GM19463 (cell line): Measurements from ENCODE around the gene FRMD4A.
"Not testable (repeated sequence)": the region's sequence is repeated elsewhere in the genome, so short reads cannot be mapped to it uniquely, and the experiment has no call there.

Source experiments
- ATAC-seq: cut with Tn5 transposase; IDR thresholded peaks from one replicate; pipeline ENCODE4 v1.9.1; 2021; ENCODE audit warnings: mild to moderate bottlenecking, moderate library complexity; ENCODE audit not compliant: unreplicated experiment

Gene FRMD4A

DNA sequence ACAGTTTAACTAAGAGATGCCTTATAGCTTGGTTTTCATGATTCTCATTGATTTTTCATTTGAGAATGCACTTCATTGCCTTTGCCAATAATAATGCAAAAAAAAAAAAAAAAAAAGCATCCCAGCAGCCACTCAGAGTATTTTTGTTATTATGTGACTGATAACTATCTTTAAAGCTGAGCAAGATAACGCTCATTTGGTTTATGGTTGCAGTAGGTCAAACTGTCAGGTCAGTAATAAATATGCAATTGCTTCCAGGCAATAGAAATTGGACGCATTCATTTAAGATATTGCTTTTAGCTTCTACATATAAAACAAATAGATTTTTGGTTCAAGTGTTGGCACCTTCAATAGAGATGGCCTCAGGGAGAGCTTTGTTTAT, 528.8 kb downstream of the FRMD4A start:
- no peak for ATAC-seq

DNA sequence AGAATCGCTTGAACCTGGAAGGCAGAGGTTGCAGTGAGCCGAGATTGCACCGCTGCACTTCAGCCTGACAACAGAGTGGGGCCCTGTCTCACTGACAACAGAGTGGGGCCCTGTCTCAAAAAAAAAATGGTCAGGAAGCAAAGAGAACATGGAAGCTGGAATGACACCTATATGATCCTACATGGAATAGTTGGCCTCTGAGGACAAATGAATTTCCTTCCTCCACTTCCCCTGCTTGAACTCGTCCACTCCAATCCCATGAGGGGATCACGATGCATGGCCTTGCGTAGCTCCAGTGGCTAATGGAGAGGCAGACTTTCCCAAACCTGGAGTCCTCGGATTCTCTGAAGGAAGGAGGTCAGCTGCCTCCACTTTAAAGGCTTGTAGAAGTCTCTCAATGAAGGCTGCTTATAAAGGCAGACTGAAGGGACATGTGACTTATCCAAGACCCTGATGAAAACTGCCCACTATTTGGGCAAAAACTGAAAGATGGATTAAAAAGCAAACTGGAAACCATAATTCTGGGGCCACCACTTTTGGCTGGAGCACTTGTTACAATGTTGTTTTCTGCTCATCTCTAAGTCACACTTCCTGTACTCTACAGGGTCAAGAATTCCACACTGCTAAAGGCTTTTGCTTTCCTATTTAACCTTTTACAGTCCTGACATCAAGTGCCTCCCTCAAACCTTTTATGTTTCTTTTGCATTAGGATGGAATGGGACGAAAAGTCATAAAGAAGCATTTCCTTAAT, 529.4 kb downstream of the FRMD4A start:
- ATAC-seq = no peak

DNA sequence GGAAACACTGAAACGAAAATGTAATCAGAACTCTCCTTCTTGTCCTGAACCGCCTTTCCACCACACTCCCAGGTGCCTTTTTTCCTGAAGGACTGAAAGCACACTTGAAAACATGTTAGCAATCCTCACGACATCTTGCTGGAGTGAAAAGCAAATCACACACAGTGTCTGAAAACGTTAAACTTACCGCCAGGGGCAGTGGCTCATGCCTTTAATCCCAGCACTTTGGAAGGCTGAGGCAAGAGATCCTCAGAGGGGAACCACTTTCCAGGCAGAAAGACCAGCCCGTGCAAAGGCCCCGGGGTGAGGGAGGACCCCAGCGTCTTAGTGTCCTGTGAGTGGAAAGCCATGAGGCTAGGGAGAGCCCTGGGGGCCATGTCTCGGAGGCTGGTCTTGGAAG, 533.6 kb downstream of the FRMD4A start:
- ATAC-seq = no peak

DNA sequence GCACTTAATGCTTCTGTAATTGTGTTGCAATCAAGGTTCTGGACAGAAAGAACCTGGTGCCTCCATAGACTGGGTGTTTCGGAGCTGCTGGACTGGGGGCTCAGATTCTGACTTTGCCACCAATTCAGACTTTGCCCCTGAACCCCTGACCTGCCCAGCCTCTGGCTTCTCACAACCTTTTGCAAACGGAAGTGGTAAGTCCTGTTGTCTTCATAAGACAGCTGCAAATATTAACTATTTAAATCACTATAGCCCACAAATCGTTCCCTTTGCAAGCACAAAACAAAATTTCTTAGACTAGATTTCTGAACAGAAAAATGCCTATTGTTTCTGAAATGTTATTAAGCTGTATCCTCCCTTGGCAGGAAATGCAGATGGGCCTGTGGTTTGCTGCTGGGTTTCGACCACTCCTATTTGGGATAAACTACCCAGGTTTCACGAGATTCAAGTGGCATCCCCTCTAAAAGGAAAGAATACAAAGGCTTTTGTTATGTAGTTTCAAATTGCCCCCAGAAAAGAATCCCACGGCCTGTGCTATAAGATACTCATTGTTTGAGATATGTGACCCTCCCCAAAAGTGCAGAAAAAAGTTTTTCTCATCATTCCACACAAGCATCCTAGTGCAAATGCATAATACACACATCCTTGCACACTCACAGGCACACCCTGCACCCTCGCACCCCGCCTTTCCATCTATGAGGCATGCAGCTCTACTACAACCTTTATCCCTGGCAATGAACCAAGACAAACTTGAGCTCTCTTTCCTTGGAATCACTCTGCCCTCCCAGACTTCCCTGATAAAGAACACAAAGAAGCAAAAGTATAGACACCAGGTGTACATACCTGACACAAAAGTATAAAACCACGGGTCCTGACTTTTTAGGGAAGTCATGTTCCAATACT, 534.8 kb downstream of the FRMD4A start:
- ATAC-seq = peak; percentile 78

DNA sequence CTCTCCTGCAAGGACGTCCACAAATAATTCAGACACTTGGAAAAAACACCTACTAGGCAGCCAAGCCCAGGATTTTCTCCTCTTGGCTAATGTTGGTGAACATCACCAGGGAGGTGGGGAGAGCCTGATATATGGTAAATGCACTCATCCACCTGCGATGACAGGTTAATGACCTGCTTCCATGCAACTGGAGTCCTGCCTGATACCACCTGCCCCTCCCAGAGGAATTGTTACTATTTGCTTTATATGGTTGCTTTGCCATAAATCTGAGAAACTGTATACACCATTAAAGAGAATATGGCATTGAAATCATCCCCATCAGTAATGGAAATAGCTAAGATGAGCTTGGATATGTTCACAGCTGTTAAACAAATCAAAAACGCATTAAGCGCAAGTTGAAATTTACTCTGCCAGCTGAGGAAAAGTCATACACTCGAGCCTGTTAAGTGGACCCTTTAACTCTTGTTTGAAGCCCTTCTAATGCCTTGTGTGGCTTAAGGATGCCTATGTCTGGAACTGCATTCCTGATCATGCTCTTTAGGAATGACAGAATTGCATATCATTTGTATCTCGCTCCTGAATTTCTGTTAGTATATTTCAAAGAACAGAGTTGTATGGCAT, 535.6 kb downstream of the FRMD4A start:
- ATAC-seq = no peak

DNA sequence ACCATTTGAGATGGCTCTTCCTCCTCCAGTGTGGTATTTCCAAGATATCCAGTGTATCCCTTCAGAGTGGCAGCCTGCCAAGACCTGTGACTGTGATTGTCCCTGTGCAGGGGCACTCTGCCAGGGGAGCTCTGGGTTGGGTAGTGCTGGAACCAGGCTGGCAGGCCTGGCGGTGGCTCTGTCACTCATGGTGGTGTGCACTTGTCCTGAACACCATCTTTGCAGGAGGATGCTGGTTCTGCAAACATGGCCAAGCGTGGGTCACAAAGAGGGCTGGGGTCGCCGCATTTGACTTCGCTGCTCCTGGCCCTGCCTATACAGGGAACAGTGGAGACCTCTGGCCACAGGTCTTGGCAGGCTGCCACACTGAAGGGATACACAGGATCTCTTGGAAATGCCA, 538.7 kb downstream of the FRMD4A start:
- ATAC-seq = no peak

DNA sequence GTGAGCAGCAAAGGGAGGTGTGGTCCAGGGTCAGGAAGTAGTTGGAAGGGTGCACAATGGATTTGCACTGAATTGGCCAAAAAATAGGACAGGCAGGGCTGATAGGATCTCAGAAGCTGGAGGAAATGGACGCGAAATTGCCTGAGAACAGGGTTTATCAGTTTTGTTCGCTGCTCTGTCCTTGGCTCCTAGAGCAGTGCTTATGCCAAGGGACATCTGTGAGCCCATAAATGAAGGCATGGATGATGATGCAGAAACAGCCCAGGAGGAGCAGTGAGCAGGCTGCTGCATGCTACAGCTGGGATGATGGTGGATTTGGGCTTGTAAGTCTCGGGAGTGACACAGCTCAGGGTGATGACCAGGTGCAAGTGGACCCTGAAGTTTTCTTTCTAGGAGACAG, 539.2 kb downstream of the FRMD4A start:
- no peak for ATAC-seq

DNA sequence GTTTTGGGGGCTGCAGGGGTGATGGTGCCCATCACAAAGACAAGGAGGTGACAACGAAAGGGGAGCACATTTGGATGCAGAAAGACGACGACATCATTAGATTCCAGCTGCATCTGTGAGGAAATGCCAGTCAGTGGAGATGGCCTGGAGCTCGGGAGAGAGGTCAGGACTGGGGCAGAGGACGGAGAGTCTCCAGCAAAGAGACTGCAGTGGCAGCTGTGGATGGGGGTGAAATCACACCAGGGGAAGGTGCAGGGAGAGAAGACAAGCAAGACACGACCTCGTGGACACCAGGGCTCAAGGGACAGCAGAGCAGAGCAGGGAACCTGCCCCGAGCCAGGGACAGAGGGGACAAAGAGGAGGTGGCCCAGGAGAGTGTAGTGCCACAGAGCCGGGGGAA, 540.5 kb downstream of the FRMD4A start:
- no peak for ATAC-seq

DNA sequence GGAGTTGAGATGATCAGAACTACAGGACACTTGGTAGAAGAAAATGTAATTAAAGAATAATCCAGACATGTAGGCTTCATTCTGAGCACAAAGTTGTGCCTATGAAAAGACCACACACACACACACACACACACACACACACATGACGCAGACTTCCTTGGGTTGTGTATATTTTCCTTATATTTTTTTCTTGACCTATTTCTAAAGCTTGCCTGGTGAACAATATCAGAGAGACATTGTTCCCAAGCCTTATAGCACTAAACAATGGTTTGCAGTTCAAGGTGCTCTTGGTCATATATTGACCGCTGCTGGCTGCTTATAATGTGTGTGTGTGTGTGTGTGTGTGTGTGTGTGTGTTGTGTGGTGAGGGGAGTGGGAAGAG, 541.3 kb downstream of the FRMD4A start:
- ATAC-seq = no peak

DNA sequence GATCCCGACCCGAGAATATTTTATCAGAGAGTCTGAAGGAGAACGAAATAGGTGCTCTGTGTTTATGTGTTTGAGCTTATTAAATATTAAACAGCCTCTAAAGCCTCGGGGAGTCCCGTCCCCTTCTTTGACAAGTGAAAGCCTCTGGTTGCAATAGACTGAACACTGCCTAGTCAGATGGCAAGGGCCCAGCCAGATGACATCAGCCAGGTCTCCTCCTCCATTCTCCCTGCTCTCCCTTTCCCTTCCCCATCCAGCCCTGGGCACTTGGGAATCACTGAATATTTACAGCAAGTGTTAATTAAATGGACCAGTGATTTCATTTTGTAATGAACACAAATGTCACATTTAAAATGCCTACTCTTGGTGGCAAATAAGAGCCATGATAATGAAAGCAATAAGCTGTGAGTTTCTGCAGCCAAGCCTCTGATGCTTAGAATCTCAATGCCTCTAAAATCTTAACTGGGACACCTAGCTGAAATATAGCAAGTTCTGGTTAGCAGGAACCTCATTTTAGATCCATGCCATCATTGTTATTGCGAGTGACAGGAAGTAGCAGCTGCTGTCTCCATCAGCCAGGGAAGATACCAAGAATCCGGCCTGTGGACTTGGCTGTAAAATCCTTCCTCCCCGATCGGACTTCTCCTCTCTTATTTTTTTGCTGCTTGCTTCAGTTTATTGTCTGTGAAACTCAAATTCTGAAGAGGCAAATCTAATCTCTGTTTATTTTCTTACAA, 541.8 kb downstream of the FRMD4A start:
- ATAC-seq = peak; percentile 37

DNA sequence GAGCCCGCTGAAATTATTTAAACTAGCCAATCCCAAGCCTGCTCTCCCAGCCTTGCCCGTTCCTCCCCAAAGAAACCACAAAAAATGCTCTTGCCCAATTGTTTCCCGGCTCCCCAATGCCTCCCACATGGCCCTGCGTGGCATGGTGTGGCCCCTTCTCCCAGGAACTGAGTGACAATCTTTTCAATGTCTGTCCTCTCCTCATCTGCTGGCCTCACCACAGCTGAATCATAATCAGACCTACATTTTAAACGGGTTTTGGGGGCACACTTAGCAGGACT, 542.5 kb downstream of the FRMD4A start:
- ATAC-seq = no peak

DNA sequence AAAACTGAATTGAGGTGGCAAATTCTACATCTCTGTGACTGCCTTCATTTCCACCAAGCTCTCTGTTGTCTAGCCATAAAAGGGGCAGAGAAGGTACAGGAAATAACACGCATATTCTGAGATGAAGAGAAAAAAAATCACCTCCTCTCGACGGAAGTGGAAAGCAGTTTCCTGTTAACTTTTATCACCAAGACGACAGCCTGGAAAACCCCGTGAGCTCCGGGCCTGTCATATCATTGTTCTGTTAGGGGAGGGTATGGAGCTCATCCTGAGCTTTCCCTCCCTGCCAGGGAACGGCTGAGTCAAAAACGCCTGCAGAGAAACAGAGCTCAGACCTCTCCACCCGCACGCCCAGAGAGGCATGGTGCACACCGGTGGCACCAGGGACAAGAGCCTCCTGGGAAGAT, 543.7 kb downstream of the FRMD4A start:
- peak; percentile 79 for ATAC-seq

DNA sequence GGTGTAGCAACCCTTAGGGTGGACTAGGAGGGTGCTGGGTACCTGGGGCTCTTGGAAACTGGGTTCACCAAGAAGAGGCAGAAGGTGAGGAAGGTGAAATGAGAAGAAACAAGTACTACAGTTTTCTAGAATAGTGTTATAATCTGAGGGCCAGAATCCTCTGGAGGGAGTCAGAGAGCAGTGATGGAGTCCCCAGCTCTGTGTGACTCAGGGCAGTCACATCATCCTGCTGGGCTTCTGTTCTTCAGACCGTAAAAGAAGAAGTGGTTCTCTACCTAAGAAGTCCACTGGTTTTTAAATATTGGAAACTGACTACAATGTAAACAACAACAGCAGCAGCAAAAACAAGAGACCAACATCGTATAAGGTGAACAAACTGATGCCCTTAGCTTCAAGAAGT, 546.7 kb downstream of the FRMD4A start:
- ATAC-seq = no peak

DNA sequence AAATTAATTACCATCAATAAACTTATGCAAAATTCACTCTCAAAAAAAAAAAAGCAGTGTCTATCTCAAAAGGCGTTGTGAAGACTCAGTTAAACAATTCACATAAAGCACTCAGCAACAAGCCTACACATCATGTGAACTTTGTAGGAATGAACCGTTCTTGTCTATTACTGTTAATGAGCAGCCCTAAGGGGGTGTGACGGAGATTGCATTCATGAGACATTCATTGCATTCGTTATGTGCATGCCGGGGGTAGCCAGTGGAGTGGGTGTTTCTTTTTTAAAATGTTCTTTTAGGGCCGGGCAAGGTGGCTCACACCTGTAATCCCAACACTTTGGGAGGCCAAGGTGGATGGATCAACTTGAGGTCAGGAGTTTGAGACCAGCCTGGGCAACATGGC, 551.0 kb downstream of the FRMD4A start:
- no peak for ATAC-seq

DNA sequence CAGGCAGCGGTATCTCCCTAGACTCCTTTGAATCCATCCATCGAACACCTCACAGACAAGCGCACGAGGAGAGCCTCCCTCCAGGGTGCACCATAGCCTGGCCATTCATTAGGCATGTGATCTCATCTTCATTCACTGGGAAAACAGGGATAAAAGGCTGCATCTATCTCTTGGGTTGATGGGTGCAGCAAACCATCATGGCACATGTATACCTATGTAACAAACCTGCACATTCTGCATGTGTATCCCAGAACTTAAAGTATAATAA, 552.1 kb downstream of the FRMD4A start:
- ATAC-seq = not testable (repeated sequence)

DNA sequence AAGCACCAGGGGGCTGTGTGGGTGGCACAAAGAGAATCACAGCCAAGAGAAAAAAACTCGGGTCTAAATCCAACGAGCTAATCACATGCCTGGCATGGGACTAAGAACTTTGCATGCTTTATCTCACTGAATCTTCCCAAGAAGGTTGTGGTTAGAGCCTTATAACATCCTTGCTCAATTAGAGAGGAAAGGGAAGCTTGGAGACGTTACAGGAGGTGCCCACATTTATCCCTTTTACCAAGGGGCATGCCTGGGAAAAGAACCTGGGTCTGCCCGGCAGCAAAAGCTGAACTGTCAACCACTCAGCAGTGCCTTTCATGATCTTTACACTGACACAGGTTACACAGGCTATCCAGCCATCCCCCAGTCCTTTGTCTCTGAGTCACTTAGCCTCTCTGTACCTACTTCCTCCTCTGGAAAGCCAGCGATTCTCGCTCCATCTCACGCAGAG, 553.8 kb downstream of the FRMD4A start:
- ATAC-seq = peak; percentile 59

DNA sequence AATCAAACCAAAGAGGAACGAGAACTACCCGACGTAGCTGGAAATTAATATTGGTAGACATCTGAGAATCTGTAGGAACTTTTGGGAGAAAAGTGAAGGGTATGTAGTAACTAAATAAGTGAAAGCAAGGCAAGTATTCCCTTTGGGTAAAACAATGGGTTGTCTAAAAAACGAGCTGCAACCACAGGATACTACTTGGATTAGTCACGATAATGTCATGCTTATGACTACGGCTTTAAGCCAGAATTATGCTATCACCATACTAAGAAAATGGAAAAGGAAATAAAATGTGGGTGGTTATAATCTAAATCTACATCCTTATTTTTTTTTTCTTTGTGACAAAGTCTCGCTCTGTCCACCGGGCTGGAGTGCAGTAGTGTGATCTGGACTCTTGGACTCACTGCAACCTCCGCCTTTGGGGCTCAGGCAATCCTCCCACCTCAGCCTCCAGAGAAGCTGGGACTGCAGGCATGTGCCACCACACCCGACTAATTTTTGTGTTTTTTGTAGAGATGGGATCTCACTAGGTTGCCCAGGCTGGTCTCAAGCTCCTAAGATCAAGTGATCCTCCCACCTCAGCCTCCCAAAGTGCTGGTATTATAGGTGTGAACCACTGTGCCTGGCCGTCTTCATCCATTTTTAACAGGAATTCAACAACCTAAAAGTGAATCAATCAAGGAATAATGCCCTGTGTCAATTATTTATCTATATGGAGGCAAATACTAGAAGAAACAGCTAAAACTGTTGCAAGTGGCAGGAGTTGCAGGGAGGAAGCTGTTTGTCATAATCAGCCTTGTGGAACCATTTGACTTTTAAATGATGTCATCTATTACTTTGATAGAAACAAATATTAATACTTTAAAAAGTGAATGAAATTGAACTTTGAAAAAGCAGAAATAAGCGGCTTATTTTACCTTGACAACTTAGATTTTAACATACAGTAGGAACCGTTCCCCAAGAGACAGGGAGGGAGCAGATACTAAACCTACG, 554.6 kb downstream of the FRMD4A start:
- no peak for ATAC-seq

DNA sequence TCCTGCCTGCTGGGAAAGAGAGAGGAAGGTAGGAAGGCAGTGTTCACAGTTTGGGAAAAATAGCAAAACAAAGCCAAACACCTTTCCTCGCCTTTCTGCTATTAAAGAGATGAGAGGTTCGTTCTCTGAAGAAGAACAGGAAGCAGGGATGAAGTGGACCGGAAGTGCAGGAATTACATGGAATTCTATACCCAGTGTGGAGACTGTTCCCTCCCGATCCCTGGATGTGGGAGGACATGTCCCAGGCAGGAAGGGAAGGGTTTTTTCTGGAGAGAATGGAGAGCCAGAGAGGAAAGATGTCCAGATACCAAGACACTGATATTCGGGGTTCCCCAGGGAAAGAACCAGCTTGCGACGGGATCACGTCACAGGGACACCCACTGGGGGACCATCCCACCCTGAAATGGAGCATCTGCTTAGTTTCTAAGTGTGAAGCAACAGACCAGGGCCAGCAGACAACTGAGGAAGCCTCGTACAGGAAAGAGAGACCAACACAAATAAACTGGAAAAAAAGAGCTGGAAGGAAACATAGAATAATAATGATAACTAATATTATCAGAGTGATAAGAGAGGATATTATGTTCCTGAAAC, 556.3 kb downstream of the FRMD4A start:
- ATAC-seq = no peak

DNA sequence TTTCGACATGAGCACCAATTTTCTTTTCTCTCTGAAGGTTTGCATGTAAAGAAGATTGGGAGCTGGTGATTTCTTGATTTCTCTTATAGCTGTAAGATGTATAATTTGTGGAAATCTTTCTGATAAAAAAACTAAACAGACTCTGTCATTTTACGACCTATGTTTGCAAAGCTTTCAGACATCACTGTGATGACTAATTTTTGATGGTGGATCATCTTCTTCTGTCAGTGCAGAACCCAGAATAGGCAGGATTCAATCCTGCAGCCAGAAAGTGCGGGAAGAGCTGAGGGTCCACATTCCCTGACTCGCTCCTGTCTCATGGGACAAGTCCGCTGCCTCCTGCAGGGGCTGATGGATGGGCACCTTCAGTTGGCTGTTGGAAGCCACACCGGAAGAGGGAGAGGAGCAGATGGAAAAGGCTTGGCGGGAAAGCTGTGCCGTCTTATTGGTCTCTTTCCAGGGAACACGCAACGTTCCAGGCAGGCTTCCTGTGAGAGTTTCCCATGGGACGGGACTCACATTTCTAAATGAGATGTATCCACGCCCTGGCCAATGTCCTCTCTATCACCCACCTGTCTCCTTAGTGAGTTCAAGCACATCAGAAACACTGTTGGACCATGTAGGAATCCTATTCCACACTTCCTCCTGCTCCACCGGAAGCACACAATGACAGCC, 557.1 kb downstream of the FRMD4A start:
- ATAC-seq = no peak
